ENCODE measurements around the gene TRPM5. TPM values are rescaled to one million over a fixed set of nuclear protein-coding genes. Genes with fewer than 3 reads are reported as not detected.

The TRPM5 gene
- total and polyA plus RNA-seq, 2 of the 4 experiments (the other 2 are of a cell fraction): not detected

- H2BK15ac ChIP-seq (ENCODE audit: low read depth, low read length): no peak overlapping the region
- WGBS, 2 experiments (ENCODE audit: extremely low coverage in 2 of 2, insufficient read length in 1 of 2): 100% methylated on average over 3 of the region's 19 CpGs; no CpG with 5 or more reads in 1 of the 2 experiments
- H3K4me3 ChIP-seq (ENCODE audit: insufficient read depth, low read depth, low read length): no peak overlapping the region
- intact Hi-C loops (cut with micrococcal nuclease) (no loop called here), in situ Hi-C loops (cut with MboI; ENCODE audit: low sequenced_read_pairs) (loop anchor here (10.0 kb wide), 1 partner anchor 473 kb away; no protein-coding TSS in a partner anchor), dilution Hi-C loops (cut with HindIII; ENCODE audit: low sequenced_read_pairs, unreplicated experiment) (no loop called here)
- H3K14ac ChIP-seq (replicated peaks; ENCODE audit: low read depth, low read length): no peak overlapping the region
- no peak overlapping the region for H2BK5ac ChIP-seq (ENCODE audit: low read depth, low read length, poor library complexity, severe bottlenecking)
- H2BK20ac ChIP-seq (ENCODE audit: low read depth, low read length): no peak overlapping the region
- H2AFZ ChIP-seq (replicated peaks; ENCODE audit: low read length, poor library complexity): no peak overlapping the region
- no peak overlapping the region for H3K27ac ChIP-seq (ENCODE audit: insufficient read depth, low read length)
- no peaks in the 10 kb centered on the region for H3K79me1 ChIP-seq (ENCODE audit: low read depth in 1 of 2, low read length in 2 of 2)
- no peak overlapping the region for H3K18ac ChIP-seq (ENCODE audit: low read depth, low read length)
- H4K8ac ChIP-seq (ENCODE audit: low read depth in 2 of 2, low read length in 2 of 2): no peak overlapping the region
- ATAC-seq (ENCODE audit: low read depth): no peak
- no peak overlapping the region for H4K91ac ChIP-seq (ENCODE audit: insufficient read depth, low read depth, low read length)
- no peak overlapping the region for H2AK5ac ChIP-seq (ENCODE audit: low read depth, low read length)
- no peak overlapping the region for H3K4ac ChIP-seq (ENCODE audit: low read depth, low read length)
- no peak overlapping the region for H3K4me2 ChIP-seq (ENCODE audit: low read depth, low read length)
- H4K20me1 ChIP-seq (ENCODE audit: insufficient read depth, low read length): no peaks in the 10 kb centered on the region
- no peak overlapping the region for H2BK120ac ChIP-seq (ENCODE audit: low read depth, low read length)
- H3K9me3 ChIP-seq (ENCODE audit: control insufficient read depth, insufficient read depth, low read length): no peaks in the 10 kb centered on the region
- H3K56ac ChIP-seq (ENCODE audit: extremely low read depth, insufficient read depth, low read length): no peak overlapping the region
- H3K9ac ChIP-seq (ENCODE audit: low read depth, low read length): no peak overlapping the region
- POLR2A ChIA-PET (ENCODE audit: unreplicated experiment): no interaction called here
- H3K4me1 ChIP-seq (ENCODE audit: control insufficient read depth, insufficient read depth, low read length): no peaks in the 10 kb centered on the region
- H3K36me3 ChIP-seq (ENCODE audit: control insufficient read depth, insufficient read depth, low read length): no peaks in the 10 kb centered on the region
- TF ChIP-seq MXI1 (IDR thresholded peaks at IDR 0.05; ENCODE audit: borderline replicate concordance, low read depth, low read length): no peak
- TF ChIP-seq POLR2A (IDR thresholded peaks at IDR 0.05; ENCODE audit: low read depth, low read length): no peak
- TF ChIP-seq BHLHE40 (IDR thresholded peaks at IDR 0.05; ENCODE audit: low read depth, low read length): no peak
- TF ChIP-seq, protein P1, sequence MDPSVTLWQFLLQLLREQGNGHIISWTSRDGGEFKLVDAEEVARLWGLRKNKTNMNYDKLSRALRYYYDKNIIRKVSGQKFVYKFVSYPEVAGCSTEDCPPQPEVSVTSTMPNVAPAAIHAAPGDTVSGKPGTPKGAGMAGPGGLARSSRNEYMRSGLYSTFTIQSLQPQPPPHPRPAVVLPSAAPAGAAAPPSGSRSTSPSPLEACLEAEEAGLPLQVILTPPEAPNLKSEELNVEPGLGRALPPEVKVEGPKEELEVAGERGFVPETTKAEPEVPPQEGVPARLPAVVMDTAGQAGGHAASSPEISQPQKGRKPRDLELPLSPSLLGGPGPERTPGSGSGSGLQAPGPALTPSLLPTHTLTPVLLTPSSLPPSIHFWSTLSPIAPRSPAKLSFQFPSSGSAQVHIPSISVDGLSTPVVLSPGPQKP (IDR thresholded peaks at IDR 0.05; ENCODE audit: borderline replicate concordance, low read depth, low read length): no peak
- no peak for TF ChIP-seq RAD21 (IDR thresholded peaks at IDR 0.05; ENCODE audit: low read length)
- TF ChIP-seq FOS (IDR thresholded peaks at IDR 0.05; ENCODE audit: low read depth, low read length): no peak
- TF ChIP-seq CHD1 (IDR thresholded peaks at IDR 0.05; ENCODE audit: low read depth, low read length): no peak
- no peak for TF ChIP-seq MAFK (IDR thresholded peaks at IDR 0.05; ENCODE audit: low read depth, low read length)
- TF ChIP-seq, protein P2, sequence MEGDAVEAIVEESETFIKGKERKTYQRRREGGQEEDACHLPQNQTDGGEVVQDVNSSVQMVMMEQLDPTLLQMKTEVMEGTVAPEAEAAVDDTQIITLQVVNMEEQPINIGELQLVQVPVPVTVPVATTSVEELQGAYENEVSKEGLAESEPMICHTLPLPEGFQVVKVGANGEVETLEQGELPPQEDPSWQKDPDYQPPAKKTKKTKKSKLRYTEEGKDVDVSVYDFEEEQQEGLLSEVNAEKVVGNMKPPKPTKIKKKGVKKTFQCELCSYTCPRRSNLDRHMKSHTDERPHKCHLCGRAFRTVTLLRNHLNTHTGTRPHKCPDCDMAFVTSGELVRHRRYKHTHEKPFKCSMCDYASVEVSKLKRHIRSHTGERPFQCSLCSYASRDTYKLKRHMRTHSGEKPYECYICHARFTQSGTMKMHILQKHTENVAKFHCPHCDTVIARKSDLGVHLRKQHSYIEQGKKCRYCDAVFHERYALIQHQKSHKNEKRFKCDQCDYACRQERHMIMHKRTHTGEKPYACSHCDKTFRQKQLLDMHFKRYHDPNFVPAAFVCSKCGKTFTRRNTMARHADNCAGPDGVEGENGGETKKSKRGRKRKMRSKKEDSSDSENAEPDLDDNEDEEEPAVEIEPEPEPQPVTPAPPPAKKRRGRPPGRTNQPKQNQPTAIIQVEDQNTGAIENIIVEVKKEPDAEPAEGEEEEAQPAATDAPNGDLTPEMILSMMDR (conservative IDR thresholded peaks at IDR 0.05; ENCODE audit: low read depth, low read length): no peak
- TF ChIP-seq RCOR1 (IDR thresholded peaks at IDR 0.05; ENCODE audit: insufficient replicate concordance, low read length): no peak
- no peak for TF ChIP-seq SMC3 (IDR thresholded peaks at IDR 0.05; ENCODE audit: low read depth, low read length)
- peak overlapping the region; percentile 22 for H2AK9ac ChIP-seq (replicated peaks; ENCODE audit: low read depth, low read length, poor library complexity)
- CTCF ChIA-PET: interaction anchor here (0.6 to 3.3 kb wide), 4 partner anchors 110 to 235 kb away, joined by 3 to 73 read pairs (median 6); no protein-coding TSS in a partner anchor
- H4K5ac ChIP-seq (ENCODE audit: low read depth, low read length): no peak overlapping the region
- no peak for DNase-seq
- no peaks in the 10 kb centered on the region for H3K9me1 ChIP-seq (ENCODE audit: insufficient read depth, low read length)
- no peak overlapping the region for H3K23ac ChIP-seq (ENCODE audit: low read depth, low read length)
- BruUV-seq (replicated peaks): no TSS peak
- peaks cover 11% of the 10 kb centered on the region; the same call in 1 of the 2 replicates for H3K27me3 ChIP-seq (ENCODE audit: control insufficient read depth, insufficient read depth, low read length)
Observed at GRCh38 chr11:2421226-2421994, 22.9 kb downstream of the TRPM5 start.
